HCEC 1CT (cell line): Measurements from ENCODE around the gene TOP3A.

Experiments used
- DNase-seq: peaks from one replicate; pipeline ENCODE4 v3.0.0-alpha.2; 2017

Gene TOP3A

DNA sequence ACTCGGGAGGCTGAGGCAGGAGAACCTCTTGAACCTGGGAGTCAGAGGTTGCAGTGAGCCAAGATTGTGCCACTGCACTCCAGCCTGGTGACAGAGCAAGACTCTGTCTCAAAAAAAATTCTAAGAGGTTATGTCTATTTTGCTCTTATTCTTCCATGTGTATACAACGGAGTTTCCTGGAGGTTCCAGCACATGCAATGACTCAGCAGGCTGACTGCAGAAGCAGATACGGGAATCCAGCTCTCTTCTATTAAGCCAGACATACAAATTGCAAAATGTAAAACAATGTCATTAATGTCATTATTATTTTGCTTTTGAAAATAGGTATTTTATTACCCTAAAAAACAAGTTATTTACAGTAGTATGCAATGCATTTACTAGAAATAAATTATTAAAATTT is 35.9 kb downstream of the TOP3A start:
- DNase-seq, result no peak

GRCh38 chr17:18277076-18277475 is 37.7 kb downstream of the TOP3A start:
- no peak for DNase-seq

GRCh38 chr17:18270046-18270931 is 44.5 kb downstream of the TOP3A start:
- DNase-seq, result no peak

DNA sequence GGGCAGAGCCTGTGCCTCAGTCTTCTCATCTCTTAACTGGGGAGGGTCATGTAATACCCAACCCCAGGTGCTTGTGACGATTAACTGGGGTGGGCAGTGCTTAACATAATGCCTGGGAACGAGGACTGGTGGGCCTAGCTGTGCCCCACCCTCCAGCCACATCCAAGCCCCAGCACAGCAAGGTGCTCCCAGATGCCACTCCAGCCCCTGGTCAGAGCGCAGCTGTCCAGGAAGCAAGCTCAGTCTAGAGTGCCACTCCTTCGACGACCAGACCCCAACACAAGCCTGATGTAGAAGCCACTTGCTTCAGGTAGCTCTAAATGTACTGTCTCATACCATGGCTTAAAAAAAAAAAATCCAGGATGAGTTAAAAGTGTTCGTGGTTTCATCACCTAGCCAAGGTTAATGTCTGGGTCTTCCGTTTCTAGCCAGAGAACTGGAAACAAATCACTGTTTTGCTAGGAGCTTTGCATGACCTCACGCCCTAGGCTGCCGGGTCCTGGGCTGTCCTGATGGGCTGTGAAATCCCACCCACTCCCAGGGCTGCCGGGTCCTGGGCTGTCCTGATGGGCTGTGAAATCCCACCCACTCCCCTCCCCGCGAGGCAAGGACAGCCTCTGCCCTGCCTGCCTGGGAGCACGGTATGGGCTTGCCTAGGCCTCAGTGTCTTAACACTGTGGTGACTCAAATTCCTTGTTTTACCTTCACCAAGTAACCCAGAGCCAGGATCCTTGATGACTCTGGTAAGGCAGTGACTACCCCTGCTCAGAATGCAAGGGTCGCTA is 46.7 kb downstream of the TOP3A start:
- no peak for DNase-seq

GRCh38 chr17:18267366-18267765 is 47.4 kb downstream of the TOP3A start:
- no peak for DNase-seq

DNA sequence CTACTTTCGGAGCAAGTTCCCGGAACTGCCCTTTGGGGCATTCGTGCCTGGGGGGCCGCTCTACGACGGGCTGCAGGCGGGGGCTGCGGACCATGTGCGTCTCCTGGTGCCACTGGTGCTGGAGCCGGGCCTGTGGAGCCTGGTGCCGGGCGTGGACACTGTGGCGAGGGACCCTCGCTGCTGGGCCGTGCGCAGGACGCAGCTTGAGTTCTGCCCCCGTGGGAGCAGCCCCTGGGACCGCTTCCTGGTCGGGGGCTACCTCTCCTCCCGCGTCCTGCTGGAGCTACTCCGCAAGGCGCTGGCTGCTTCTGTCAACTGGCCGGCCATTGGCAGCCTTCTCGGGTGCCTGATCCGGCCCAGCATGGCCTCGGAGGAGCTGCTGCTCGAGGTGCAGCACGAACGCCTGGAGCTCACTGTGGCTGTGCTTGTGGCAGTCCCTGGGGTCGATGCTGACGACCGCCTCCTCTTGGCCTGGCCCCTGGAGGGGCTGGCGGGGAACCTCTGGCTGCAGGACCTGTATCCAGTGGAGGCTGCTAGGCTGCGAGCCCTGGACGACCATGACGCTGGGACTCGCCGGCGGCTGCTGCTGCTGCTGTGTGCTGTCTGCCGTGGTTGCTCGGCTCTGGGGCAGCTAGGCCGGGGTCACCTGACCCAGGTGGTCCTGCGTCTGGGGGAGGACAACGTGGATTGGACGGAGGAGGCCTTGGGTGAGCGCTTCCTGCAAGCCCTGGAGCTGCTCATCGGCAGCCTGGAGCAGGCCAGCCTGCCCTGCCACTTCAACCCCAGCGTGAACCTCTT is 50.7 kb downstream of the TOP3A start:
- DNase-seq, result no peak

DNA sequence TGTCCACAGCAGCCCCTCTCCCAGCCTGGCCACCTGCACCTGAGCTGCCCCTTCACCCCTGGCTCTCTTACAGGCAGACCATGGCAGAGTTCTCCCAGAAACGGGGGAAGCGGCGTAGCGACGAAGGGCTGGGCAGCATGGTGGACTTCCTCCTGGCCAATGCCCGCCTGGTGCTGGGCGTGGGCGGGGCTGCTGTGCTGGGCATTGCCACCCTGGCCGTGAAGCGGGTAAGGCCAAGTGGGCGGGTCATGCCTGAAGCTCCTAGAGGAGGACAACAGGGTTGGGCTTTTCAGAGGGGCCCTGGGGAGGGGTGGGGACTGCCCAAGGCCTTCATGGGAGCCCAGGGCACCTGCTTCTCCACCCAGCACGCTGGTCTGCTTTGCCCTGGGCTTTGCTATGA is 52.2 kb downstream of the TOP3A start:
- DNase-seq, result no peak

DNA sequence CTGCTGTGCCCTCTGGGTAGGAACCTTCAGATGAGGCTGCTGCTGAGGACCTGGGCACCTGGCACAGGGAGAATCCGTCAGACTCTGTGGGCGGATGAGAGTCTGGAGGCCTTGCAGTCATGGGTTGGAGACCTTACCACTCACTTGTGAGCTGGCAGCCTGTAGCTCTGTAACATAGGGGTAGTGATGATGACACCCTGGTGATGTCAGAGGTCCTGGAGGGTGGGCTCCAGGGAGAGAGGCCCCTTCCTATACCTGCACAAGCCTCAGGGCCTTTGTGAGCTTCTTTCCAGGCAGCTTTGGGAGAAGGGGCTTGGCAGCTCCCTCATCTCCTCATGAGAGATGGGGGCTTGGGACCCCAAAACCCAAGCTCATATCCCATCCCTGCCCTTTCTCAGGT is 52.7 kb downstream of the TOP3A start:
- no peak for DNase-seq

DNA sequence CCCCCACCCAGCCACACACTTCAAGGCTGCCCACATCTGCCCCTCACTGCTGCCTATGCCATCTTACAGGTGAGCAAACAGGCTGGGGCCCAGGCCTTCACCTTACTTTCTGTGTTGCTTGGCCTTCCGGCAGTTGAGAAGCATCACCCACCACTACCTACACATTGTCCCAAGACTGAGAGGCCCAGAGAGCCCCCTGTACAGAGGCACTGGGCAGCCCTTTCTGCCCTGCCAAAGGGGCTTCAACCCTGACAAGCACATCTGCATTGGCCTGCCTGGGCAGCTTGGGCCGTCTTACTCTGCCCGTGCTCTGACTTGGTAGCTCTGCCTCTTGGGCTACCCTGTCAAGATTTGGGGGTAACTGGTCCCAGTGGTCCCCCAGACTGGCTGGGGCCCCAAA is 53.1 kb downstream of the TOP3A start:
- no peak for DNase-seq

GRCh38 chr17:18261146-18261515 is 53.7 kb downstream of the TOP3A start:
- DNase-seq, result peak; percentile 45

GRCh38 chr17:18260332-18261145 is 54.3 kb downstream of the TOP3A start, which contains the start of gene MIEF2:
MIEF2 (plus strand) TSS chr17:18260662; CDS start chr17:18262721, 2,059 bp downstream.
- peak; percentile 93 for DNase-seq

GRCh38 chr17:18259621-18260331 is 55.0 kb downstream of the TOP3A start:
- DNase-seq, result peak; percentile 58

DNA sequence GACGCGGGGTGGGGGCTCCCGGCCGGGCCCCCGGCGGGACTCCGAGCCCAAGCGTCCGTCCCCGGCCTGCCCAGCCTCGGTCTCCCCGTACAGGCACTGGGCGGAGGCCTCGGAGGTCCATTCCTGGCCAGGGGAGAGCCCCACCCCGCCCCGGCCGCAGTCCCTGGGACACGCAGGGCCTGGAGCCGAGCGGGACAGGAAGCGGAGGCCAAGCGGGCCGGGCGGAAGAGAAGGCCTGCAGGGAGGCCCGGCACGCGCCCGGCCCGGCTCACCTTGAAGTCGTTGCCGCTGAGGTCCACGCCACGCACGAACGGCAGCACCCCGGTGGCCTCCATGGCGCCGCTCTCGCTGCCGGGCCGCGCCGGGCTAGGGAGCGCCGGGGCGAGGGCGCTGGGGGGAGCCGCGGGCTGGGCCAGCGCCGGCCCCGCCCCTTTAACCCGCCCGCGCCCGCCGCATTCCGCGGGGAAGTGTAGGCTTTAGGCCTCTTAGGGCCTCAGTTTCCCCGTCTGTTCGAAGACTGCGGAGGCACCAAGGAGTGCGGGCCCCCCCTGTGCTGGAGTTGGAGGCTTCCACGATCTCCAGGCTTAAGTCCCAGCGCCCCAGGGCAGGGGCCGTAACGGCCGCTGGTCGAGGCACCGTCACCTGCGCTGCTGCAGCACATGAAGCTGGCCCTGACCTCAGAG is 56.3 kb downstream of the TOP3A start, which contains the start of gene FLII:
Gene FLII, minus strand, starts transcription at position 383 of the 683 bp plus-strand sequence. Its CDS starts 48 bp downstream, at position 335.
- DNase-seq, result peak; percentile 43

DNA sequence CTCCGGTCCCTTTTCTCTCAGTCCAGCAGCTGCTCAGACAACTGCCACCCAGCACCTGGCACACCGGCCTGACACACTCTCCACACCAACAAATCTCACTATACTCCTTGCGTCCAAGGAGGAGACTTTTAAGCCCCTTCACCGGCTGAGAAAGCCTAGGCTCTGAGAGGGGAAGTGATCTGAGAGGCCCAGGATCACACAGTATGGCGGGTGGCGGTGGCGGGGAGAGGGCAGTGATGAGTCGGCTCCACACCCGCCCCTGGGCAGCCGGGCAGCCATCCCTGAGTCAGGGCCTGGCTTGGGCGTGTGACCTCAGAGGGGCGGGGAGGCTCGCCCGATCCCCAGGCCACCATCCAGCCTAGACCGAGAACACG is 56.8 kb downstream of the TOP3A start:
- DNase-seq, result peak; percentile 85

- DNase-seq, result no peak
Measured at GRCh38 chr17:18257268-18257981, 57.4 kb downstream of the TOP3A start.

GRCh38 chr17:18256776-18257175 is 58.0 kb downstream of the TOP3A start:
- DNase-seq, result no peak

DNA sequence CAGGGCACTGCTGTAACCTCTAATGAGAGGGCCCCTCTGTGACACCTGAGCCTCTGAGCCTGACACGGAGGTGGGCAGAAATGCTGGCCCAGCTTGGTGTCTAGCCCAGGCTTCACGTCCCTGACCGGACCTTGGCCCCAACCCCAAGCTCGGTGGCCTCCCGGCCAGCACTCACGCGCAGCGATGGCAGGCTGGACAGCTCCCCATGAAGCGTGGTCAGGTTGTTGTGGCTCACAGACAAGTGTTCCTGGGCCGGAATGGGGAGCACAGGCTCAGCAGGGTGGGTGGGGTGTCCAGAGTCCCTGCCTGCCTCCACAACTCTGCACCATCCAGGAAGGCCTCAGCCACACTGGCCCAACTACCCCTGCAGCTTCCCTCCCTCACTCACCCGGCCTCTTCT is 58.4 kb downstream of the TOP3A start:
- DNase-seq, result no peak

DNA sequence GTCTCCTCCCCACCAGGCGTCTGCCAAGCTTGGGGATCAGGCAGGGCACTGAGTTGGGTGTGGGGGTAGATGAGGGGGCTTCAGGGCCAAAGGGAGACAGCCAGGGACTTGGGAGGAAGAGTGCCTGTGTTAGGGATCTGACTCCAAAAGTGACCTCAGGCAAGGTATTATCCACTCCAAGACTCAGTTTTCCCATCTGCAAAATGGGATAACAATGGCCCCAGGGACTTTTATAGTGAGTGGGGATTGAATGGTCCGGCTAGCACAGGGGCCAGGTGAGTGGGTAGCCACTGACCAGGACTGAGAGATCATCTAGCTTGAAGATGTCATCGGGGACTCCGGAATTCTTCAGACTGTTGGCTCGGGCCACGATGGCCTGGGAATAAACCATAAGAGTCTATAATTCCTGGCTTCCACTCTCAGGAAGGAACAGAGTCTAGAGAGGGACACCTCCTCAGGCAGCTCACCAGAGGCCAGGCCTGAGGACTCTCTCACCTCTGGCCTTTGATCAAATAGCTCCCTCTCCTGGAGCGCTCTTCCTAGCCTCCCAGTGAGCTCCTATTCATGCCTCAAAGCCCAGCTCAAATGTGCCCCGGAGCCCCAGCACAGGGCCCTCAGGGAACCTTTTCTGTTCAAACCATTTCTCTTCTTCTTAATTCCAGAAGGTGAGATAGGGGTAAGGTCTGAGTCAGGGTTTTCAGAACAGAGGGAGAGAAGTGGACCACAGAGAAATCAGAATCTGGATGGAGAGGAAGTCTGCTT is 59.7 kb downstream of the TOP3A start:
- no peak for DNase-seq
